ENCODE results near the gene DBNDD2.
A peak's percentile ranks its signal among the peaks of the same experiment; 100 is the strongest.

The DBNDD2 gene

DNA sequence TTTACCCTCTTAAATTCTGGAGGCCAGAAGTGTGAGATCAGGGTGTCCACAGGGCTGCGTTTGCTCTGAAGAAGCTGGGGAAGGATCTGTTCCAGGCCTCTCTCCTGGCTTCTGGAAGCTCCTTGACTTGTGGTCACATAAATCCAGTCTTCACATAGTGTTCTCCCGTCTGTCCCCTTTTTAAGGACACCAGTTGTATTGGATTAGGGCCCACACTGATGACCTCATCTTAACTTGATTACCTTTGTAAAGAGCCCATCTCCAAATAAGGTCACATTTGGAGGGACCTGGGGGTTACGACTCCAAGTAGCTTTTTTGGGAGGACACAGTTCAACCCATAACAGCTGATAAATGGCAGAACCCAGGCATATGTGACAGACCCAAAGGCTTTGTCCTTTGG, 41.4 kb downstream of the DBNDD2 start:
- no peak for DNase-seq (ENCODE audit: low read depth, low spot score)

DNA sequence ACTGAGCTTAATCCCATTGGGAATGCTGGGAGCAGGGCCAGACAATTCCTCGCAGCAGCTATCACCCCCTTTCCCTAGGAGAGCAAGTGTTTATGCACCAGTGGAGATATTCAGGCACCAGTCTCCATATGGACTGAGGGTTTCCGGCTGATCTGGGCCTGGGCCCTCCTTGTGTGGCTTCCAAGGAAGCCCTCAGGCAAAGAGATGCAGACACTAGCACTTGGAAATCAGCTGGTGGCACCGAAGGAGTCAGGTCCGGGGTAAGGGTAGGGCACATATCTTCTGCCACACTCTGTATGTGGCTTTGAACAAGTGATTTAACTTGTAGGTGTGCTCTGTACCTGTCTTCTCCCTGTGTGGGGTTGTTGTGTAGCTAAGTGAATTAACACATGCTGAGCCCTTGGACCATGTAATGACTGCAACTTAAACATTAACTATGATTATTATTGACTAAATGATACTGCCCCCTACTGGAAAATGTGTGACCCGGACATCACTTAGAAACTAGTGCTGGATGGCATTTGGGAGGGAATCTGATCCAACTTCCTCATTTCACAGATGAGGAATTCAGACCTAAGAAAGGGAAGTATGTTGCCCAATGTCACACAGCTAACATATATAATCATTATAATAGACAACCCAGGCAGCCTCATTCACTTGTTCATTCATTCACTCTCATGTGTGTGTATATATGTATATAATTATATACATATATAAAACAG, 42.2 kb downstream of the DBNDD2 start:
- DNase-seq (ENCODE audit: low read depth, low spot score): peak; percentile 52

DNA sequence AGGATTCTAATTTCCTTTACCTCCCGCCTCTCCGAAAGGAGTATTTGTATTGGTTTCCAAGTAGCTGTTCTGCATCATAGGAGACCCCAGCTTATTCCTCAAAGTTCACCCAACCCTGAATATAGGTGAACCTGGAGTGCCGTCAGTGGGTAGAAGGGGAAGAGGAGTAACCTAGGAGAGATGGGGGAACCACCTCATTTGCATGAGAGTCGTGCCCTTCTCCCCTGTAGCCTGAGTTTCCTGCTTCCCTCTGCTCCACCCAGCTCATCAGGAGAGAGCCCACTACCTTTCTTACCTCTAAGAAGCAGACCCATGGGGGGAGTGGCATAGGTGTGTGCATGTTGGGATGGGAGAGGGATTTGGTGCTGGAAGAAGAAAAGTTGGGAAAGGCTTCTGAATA, 44.1 kb downstream of the DBNDD2 start:
- DNase-seq (ENCODE audit: low read depth, low spot score): no peak

DNA sequence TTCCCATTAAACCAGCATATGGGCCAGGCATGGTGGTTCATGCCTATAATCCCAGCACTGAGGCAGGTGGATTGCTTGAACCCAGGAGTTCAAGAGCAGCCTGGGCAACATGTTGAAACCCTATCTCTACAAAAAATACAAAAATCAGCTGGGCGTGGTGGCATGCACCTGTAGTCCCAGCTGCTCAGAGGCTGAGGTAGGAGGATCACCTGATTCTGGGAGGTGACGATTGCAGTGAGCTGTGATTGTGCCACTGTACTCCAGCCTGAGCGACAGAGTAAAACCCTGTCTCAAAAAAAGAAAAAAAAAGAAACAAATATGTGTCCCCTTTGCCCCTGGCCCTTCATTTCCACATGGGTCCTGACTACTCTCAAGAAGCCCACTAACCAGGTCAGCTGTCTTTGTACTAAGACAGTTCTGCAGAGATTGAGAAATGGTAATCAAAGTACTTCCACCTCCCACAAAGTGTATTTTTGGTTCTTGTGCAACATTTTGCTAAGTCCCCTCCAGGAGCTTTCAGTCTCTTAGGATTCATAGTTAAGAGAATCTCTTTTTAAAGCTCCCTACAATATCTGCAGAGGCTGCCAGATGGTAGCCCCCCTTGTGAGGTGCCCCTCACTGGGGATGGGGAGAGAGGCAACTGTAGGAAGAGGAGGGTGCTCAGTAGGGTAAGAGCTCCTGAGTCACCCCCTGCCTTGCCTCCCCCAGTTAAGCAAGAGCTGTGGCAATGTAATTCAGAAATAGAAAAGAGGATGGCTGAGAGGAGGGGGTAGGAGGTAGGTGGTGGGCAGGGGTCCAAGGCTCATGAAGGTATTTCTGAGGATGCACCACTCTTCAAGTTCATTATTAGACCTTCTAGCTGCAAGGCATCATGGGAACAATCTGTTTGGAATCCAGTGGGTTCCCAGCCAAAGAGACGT, 44.9 kb downstream of the DBNDD2 start:
- DNase-seq (ENCODE audit: low read depth, low spot score): no peak

- DNase-seq (ENCODE audit: low read depth, low spot score): no peak
Observed at GRCh38 chr20:45456632-45457031, 48.5 kb downstream of the DBNDD2 start.

- no peak for DNase-seq (ENCODE audit: low read depth, low spot score)
Observed at GRCh38 chr20:45459606-45460005, 51.5 kb downstream of the DBNDD2 start.

Measured in astrocyte of the hippocampus (primary cell).